TTC549 (cell line): ENCODE data around the gene KSR2.

Experiments used
- FAIRE-seq: peaks from 2 replicates; lab custom pipeline; 2012; peaks lifted over from hg19 to GRCh38; lab: Jason Lieb, UNC

Gene KSR2

DNA sequence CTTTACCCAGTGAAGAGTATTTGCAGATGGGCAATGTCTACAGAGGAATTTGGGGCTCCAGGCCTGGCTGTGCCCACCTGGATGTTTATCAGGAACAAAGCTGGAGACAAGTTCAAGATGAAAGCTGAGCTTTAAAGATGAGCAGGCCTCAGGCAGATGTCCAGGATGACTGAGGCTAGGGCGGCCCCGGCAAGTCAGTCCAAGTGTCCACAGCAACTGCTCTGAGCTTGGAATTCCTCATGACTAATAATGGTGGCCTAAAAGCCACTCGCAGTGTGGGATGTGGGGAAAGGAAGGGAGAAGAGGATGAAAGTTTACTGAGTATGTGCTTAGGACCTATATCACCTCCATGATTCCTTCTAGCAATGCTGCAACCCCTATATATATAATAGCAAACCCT, 479.1 kb downstream of the KSR2 start:
- FAIRE-seq, result no peak

DNA sequence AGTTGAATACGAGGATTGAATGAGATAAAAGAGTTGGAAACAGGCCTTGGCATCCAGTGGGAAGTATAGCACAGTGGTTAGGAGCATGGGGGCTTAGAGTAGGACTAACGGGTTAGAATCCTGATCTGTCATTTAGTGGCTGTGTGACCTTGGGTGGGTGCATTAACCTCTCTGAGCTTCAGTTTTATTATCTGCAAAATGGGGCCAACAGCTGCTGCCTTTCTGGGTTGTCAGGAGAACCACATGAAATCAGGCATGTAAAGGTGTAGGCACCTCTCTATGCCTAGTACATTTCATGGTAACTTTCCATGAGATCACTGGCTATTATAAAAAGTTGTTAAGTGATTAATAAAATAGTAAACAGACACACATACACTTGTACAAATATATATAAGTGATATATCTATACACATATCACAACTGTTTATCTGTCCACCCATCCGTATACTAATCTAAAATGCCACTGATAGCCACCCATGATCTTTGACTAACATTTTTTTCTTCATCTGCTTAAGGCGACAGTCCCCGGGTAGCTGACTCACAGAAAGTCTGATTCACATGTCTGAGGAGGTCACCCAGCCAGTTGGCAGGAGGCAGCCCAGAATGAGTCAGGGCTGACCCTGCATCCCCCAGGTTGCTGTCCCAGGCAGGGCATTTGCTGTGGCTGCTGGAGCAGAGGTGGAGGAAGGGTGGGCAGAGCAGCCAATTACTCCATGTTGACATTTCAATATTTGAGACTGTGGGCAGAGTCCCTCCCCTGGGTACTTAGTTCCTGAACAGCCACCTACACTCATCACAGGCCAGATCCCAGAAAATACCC, 481.7 kb downstream of the KSR2 start:
- FAIRE-seq, result no peak

DNA sequence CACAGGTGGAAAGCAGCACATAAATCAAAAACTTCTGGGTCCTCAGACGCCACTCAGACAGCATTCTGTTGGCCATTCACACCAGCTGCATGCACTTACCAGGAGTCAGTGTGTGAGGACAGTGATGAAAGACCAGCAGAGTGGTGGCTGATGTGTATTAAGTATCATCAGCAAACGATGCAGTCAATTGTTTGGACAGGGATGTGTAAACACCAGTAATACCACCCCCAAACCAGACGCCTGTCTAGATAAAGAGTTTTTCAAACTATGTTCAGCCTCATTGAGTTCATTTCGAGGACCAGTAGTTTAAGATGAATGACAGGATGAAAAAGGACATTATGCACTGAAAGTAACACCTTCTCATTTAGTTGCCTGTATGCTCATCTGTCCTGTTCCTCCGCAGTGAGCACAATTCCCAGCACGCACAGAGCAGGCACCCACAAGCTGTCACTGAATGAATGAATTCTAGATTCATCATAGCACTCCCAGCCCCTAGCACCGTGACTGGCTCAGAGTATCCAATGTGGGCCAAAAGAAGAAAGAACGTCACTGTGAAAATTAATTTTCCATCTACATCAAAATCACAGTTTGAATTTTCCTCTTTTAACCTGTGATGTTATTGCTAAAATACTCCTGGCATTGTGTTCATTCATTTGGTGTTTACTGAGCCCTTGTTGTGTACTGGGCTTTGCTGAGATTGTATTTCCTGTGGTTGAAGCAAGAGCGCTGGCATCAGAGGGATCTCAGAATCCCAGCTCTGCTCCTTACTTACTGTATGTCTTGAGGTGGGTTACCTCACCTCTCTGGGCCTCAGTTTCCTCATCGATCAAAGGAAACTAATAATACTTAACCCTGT, 482.6 kb downstream of the KSR2 start:
- no peak for FAIRE-seq

DNA sequence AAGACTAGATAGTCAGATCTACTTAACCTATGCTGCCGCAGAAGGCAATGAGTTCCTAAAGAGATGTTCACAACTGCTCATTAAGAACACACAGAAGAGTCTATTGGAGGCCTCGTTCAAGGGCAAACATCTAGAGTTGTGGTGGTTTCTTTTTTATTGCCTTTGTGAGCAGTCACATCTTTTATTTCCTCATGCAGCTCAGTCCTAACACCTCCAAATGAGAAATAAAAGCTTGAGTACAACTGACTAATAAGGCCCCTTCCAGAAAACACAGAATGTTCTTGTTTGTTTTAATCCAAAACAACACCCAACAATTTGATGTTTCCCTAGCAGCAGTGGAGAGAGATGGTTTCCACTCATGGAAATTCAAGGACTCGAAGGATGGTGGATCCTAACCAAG, 483.9 kb downstream of the KSR2 start:
- FAIRE-seq, result no peak

DNA sequence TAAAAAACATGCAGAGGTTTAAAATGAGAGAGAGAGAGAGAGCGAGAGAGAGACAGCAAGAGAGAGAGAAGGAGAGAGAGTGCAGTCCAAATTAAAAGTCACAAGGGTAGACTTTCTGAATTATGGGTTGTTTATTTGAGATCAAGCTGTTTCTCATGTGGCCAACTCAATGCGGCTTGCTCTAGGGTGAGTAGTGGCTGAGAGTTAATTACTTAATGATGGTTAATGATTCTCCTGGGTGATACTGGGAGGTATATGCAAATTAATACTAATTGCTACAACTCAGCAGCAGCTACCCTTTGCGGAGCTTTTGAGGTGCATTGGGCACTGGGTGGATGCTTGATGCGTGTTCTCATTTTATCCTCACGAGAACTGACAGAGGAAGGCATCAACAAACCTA, 485.3 kb downstream of the KSR2 start:
- FAIRE-seq, result no peak

DNA sequence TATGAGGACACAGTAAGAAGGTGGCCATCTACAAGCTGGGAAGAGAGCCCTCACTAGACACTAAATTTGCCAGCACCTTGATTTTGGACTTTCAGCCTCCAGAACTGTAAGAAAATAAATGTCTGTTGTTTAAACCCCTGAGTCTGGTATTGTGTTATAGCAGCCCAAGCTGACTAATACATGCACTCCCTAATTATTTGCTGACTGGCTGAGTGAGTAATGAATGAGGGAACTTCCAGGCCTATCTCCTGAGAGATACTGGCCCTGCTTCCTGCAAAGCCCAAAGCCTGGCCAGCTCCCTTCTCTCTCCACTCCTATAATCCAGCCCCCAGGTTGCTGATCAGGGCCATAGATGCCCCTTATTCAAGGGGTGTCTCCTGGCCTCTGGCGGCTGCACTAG, 487.3 kb downstream of the KSR2 start:
- FAIRE-seq, result no peak

DNA sequence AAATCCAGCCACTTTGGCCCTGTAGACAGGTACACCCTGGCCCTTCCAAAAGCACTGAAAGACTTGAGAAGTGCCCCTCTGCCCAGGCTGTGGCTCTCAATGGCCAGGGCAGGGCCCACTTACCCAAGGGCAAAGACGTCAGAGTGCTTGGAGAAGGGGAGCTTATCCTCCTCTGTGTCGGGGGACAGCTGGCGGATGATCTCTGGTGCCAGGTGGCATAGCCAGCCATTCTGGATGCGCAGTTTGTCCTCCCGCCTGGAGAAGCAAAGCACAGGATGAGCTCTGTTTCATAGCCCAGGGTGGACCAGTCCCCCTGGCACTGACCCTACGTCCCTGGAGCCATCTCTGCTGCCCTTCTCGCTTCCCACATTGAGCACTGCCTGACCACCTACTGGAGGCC, 492.4 kb downstream of the KSR2 start:
- no peak for FAIRE-seq

DNA sequence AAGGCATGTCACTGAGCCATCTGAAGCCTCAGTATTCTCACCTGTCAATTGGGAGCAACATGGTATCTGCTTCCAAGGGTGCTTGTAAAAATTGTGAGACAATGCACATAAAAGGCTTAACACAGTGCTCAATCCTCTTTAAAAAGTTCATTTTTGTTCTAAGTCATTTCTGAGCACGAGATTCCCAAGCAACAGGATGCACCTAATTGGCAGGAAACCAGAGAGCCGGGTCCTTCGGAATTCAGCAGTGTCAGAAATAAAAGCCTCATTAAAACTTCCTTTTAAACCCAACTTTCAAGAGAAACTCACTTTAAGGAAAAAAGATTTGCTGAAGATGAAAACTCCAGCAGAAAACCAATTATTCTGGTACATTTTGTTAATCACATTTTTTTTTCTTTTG, 494.9 kb downstream of the KSR2 start:
- no peak for FAIRE-seq

DNA sequence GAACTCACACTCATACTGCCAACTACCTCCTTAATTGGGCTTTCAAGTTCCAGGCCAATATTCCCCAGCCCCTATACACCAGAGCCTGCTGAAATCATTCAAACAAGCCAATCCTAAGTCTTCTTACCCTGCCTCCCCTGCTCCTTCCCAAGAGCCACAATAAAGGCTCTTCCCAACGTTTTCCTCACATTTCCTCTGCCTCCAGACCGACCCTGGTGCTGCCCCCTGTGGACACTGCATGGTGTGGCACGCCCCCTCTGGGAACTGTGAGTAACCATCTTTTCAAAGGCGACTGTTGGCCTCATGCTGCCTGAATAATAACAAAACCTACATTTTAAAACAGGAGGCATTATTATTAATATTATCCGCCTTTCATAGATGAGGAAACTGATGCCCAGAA, 495.8 kb downstream of the KSR2 start:
- FAIRE-seq, result no peak

DNA sequence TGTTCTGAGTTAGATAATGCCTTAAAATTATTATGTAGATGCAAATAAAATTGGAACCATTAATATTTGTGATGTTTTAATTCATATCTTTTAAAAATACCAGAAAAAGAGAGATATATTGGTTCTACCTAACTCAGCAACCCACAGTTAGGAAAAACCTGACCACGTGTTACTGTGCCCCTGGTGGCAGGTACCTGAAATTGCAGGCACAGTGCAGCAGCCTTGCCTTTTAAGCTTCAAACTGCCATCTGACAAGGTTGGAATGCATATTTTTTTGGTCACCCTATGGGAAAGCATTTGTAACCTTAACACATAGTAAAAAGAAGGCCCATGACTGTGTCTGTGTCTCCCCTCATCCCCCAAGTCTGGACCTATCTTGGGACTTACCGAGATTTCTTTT, 498.0 kb downstream of the KSR2 start:
- no peak for FAIRE-seq

DNA sequence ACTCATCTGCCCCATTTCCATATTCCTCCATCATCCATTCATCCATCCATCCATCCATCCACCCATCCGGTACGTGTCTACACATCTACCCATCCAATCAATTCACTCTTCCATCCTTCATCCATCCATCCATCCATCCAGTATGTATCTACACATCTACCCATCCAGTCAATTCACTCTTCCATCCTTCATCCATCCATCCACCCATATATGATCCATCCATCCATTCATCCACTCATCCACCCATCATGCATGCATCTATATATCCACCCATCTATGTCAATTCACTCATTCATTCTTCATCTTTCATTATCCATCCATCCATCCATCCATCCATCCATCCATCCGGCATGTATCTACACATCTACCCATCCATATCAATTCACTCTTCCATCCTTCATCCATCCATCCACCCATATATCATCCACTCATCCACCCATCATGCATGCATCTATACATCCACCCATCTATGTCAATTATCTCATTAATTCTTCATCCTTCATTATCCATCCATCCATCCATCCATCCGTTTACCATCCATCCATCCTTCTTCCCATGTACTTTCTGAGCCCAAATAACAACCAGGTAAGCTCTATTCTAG, 498.8 kb downstream of the KSR2 start:
- no peak for FAIRE-seq

DNA sequence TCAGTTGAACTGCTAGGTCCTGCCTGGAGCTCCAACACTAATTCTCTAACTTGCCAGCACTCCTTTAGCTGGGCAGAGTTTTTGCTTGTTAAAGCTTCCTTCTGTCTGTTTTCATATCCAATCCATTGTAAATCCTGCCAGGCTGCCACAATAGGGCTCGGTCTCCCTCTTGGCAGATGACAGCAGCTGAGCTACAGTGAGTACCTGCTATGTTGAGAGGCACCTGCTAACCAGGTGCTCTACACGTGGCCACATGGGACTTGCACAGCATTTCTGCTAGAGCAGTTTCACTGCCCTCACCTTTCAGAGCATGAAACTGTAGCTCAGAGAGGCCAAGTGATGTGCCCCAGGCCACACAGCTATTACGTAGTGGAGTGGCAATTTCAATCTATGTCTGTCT, 500.8 kb downstream of the KSR2 start:
- no peak for FAIRE-seq

DNA sequence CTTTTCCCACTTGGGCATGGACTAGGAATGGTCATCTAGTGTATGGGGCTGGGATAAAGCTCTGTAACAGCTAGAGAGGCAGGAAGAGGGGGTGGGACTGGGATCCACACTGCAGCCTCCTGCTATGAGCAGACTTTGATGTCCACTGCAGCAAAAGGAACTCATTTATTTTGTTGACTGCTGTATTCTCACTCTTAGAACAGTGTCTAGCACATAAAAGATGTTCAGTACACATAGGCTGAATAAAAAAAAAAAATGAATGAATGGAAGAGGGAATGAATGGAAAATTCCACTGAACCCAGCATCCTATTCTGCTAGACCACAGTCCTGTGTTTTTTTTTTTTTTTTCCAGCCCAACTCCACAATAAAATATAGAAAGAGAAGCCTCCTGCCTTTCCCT, 501.2 kb downstream of the KSR2 start:
- FAIRE-seq, result no peak

DNA sequence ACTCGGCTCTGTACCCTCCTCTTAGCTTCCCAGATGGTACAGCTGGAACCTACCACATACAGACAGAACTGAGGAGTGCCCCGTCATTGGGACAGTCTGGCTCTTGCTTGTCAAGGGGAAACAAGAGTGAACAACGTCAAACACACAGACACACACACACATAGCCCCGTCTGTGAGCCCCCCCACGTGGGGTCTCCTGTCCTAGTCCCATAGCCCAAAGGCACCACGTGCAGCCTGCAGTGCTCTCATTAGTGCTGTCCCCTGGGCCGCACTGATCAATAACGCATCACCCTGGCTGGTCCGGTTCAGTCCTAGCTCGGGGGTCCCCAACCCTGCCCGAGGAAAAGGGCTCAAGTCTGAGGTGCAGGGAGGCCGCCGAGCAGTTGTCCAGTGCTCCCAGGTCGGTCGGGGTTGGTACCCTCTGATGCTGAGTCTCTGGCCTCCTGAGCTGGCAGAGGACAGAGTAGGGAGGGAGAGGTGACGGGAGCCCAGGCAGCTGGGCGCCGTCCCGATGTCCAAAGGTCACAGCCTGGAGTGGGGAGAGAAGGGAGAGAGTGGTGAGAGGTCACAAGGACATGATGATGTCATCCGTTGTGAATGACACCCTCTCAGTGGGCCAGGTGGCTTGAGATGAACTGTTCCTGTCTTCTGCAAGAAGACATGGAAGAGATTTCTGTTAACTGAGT, 502.0 kb downstream of the KSR2 start:
- FAIRE-seq, result no peak

DNA sequence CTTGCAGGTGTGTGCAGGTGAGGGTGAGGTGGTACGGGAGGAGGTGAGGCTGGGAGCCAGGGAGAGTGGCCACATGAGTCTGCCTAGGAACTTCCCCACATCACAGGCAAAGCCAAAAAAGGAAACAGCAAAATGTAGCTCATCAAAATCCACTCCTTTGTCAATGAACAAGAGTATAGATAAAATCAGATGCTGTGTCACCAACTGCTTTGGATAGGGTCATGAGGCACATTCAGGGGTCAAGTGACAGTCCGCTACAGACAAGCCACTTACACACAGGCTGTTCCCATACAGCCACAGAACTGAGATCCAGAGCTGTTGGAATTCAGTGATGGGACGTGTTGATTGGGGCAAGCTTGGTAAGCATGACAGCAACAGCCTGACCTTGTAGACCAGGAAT, 507.1 kb downstream of the KSR2 start:
- no peak for FAIRE-seq

DNA sequence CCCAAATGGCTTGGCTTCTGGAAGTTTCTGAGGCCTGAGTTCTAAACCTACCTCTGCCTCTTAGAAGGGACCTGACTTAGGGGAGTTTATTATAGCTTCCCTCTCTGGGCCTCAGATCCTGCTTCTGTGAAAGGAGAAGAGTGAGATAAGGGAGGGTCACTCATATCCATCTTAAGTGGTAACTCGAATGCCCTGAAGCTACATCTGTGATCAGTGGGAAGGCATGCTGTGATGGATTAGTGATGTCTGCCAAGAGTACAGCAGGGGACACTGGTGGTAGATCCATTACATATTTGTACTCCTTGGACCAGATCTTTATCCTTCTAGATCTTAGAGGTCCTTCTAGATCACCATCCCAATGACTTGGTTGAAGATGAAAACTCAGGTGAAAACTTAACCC, 509.6 kb downstream of the KSR2 start:
- no peak for FAIRE-seq

DNA sequence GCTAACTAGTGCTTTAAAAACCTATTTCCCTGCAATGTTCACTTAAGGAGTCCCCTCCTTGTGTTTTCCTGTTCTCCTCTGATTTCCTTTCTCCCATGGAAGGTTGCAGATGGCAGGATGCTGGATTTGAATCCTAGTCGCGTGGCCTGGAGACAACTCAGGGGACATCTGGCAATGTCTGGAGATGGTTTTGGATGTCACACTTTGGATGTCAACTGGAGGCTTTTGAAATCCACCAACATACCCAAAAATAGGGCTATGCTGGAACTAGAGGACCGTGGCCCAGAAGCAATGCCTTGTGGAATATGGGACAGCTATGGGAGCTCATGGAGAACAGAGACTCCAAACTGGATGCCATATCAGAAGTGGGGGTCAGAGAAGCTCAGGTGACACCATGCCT, 511.6 kb downstream of the KSR2 start:
- no peak for FAIRE-seq

DNA sequence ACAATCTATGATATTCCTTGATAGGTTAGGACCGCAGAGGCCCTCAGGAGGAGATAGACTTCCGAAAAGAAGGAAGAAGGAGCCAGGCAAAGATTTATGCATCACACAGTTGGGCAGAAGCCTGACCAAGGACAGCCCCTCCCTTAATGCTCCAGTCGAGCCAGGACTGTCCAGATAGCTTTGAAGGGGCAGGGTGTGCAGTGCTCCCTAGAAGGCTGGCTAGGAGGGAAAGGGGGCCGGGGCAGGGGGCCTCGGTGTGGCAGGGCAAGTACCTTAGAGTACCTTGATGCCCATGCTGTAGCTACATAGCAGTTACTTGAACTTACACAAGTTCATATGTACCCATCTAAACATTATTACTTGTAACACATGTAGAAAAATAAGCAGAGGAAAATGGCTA, 512.7 kb downstream of the KSR2 start:
- FAIRE-seq, result no peak

DNA sequence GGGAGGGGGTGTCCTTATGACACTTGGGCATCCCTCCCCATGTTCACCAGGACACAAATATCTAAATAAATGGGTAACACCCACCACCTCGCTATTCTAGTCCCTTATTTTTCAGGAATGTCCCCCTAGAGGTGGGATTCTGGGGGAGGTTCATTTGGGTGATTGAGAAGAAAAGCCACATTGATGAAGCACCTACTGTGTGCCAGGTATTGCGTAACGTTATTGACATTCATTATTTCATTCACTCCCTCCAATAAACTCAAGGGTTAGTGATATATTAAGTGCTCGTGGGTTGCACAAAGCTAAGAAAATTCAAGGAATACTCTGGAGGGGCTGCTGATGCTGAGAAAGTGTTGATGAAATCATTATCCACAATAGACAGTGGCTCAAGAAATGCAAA, 514.8 kb downstream of the KSR2 start:
- FAIRE-seq, result no peak

DNA sequence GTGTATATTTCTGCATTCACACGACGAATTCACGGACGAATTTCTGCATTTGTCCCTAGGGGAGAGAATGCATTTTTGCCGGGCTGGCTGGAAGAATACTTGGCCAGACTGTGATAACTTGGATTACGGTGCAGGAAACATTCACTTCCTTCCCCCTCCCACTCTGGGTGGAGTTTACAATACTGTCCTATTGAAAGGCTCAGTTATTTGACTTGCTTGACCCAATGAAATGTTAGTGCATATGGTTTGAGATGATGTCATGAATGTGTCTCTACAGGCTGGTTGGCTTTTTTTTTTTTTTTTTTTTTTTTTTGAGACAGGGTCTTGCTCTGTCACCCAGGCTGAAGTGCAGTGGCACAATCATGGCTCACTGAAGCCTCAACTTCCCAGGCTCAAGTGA, 516.7 kb downstream of the KSR2 start:
- FAIRE-seq, result no peak

DNA sequence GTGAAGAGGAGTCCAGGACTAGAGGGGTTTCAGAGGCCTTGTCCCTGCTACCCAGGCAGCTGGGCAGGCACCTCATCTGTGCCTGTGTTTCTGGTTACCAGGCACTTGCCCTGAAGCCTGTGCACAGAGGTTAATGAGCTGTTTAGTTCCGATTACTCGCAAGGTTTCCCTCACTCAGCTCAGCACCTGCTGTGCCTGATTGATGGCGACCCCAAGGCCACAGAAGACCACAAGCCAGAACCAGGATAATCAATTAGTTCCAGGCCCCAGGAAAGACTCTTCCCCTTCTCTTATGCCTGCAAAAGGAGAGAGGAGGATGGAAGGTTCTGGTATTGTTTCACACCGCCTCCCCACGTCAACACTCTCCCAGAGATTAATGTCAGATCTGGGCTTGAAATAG, 518.6 kb downstream of the KSR2 start:
- no peak for FAIRE-seq

DNA sequence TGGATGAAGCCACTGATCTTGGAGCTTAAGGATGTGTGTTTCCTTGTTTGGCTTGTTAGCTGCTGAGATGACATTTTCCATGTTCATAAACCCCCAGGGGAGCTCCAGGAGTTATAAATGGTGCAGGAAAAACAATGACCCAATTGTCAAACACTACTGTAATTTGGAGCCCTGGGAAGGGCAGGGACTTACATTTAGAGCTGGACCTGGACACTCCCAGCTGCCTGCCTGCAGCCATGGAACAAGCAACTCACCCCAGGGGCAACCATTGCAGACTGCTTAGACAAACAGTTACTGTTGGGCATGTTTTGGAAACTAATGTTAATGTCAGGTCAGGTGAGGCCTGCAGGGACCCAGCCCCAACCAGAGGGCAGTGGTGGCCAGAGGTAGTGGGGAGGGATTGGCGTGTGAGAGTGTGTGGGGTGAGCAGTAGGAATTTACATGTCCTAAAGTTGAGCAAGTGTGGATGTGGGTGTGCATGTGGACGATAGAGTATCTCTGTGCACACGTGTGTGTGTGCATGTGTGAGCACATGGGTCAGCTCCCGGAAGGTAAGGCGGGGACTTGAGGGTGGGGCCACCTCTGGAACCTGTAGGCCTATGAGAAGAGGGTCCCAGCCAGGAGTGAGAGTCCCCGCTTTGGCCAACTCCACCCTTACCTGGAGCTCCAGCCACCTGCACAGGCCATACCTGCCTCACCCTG, 521.0 kb downstream of the KSR2 start:
- FAIRE-seq, result no peak
